GM23338 (cell line): ENCODE measurements around the gene ZFR. TPM values are rescaled to one million over a fixed set of nuclear protein-coding genes. Genes with fewer than 3 reads are reported as not detected.

Source experiments
- ATAC-seq: fragments of 200-7000 bp; cut with Tn5 transposase; 3 replicates; pipeline ENCODE4 v1.9.1; 2020
- DNase-seq: peaks from one replicate; pipeline ENCODE4 v3.0.0-alpha.2; 2015; ENCODE audit warnings: low spot score
- H2AFZ ChIP-seq: fragments of 200-600 bp; sonication (generic); 2 replicates; pipeline ENCODE4 v1.8.0; 2016; ENCODE audit warnings: antibody characterized with exemption, mild to moderate bottlenecking, moderate library complexity
- H3F3A ChIP-seq: fragments of 200-600 bp; sonication (generic); replicated peaks from 2 replicates; pipeline ENCODE4 v1.8.0; 2017; ENCODE audit warnings: antibody characterized with exemption, mixed run types, low read depth
- H3K27ac ChIP-seq: fragments of 200-600 bp; sonication (generic); 2 replicates; pipeline ENCODE4 v1.6.1; 2016; ENCODE audit warnings: low read depth
- H3K27me3 ChIP-seq: fragments of 200-600 bp; sonication (generic); 2 replicates; pipeline ENCODE4 v1.8.0; 2016; ENCODE audit warnings: mild to moderate bottlenecking, mixed run types, moderate library complexity; ENCODE audit not compliant: insufficient read depth
- H3K36me3 ChIP-seq: fragments of 200-600 bp; sonication (generic); 2 replicates; pipeline ENCODE4 v1.8.0; 2016; ENCODE audit warnings: mild to moderate bottlenecking; ENCODE audit not compliant: insufficient read depth
- H3K4me1 ChIP-seq: fragments of 200-600 bp; sonication (generic); 2 replicates; pipeline ENCODE4 v1.8.0; 2016; ENCODE audit warnings: mild to moderate bottlenecking, moderate library complexity; ENCODE audit not compliant: insufficient read depth
- H3K4me2 ChIP-seq: fragments of 200-600 bp; sonication (generic); 2 replicates; pipeline ENCODE4 v1.7.1; 2017; ENCODE audit warnings: mixed run types
- H3K4me3 ChIP-seq: fragments of 200-600 bp; sonication (generic); 2 replicates; pipeline ENCODE4 v1.6.1; 2016; ENCODE audit warnings: mixed run types
- H3K79me2 ChIP-seq: fragments of 200-600 bp; sonication (generic); replicated peaks from 2 replicates; pipeline ENCODE4 v1.8.0; 2017; ENCODE audit warnings: mild to moderate bottlenecking; ENCODE audit not compliant: insufficient read depth
- H3K9me2 ChIP-seq: fragments of 200-600 bp; sonication (generic); 2 replicates; pipeline ENCODE4 v1.8.0; 2017; ENCODE audit not compliant: insufficient read depth
- H4K20me1 ChIP-seq: fragments of 200-600 bp; sonication (generic); replicated peaks from 2 replicates; pipeline ENCODE4 v1.8.0; 2017; ENCODE audit warnings: mild to moderate bottlenecking; ENCODE audit not compliant: insufficient read depth
- H3K27ac Mint-ChIP-seq: 2 replicates; pipeline ENCODE4 v1.8.0; 2020; ENCODE audit warnings: inconsistent platforms, mild to moderate bottlenecking, moderate library complexity, mixed read lengths
- H3K27me3 Mint-ChIP-seq: 3 replicates; pipeline ENCODE4 v1.8.0; 2022; ENCODE audit warnings: low read depth, mild to moderate bottlenecking, moderate library complexity, mixed read lengths, inconsistent platforms; ENCODE audit not compliant: insufficient read depth, poor library complexity
- H3K36me3 Mint-ChIP-seq: 3 replicates; pipeline ENCODE4 v1.8.0; 2021; ENCODE audit warnings: low read depth, mild to moderate bottlenecking, inconsistent platforms, moderate library complexity, mixed read lengths
- H3K4me1 Mint-ChIP-seq: 3 replicates; pipeline ENCODE4 v1.8.0; 2020; ENCODE audit warnings: mild to moderate bottlenecking, inconsistent platforms, mixed read lengths
- H3K4me3 Mint-ChIP-seq: 3 replicates; pipeline ENCODE4 v1.8.0; 2021; ENCODE audit warnings: moderate library complexity, mild to moderate bottlenecking, inconsistent platforms, mixed read lengths
- H3K9me3 Mint-ChIP-seq: 3 replicates; pipeline ENCODE4 v1.8.0; 2020; ENCODE audit warnings: moderate library complexity, mild to moderate bottlenecking, inconsistent platforms, mixed read lengths
- ETS1 ChIP-seq: IDR thresholded peaks from 2 replicates; pipeline ENCODE4 v1.6.1; 2016; ENCODE audit warnings: antibody characterized with exemption
- EZH2 ChIP-seq: fragments of 200-600 bp; sonication (generic); IDR thresholded peaks from one replicate; pipeline ENCODE4 v1.8.0; 2017; ENCODE audit warnings: antibody characterized with exemption, mild to moderate bottlenecking, low read depth; ENCODE audit not compliant: unreplicated experiment
- EZH2phosphoT487 ChIP-seq: fragments of 200-600 bp; sonication (generic); IDR thresholded peaks from one replicate; pipeline ENCODE4 v1.8.1; 2018; ENCODE audit warnings: antibody characterized with exemption; ENCODE audit not compliant: unreplicated experiment
- JUNB ChIP-seq: IDR thresholded peaks from one replicate; pipeline ENCODE4 v1.6.1; 2016; ENCODE audit warnings: antibody characterized with exemption; ENCODE audit not compliant: unreplicated experiment
- NANOG ChIP-seq: IDR thresholded peaks from 2 replicates; pipeline ENCODE4 v1.6.1; 2016; ENCODE audit warnings: antibody characterized with exemption, borderline replicate concordance
- STAT1 ChIP-seq: IDR thresholded peaks from one replicate; pipeline ENCODE4 v1.6.1; 2016; ENCODE audit warnings: antibody characterized with exemption; ENCODE audit not compliant: unreplicated experiment
- ZNF114 ChIP-seq: fragments of 250-450 bp; sonication (Bioruptor Pico); IDR thresholded peaks from 2 replicates; pipeline ENCODE4 v1.5.0; 2020; ENCODE audit warnings: mild to moderate bottlenecking, moderate library complexity
- ZNF331 ChIP-seq: fragments of 250-450 bp; sonication (Bioruptor Pico); IDR thresholded peaks from 2 replicates; pipeline ENCODE4 v1.5.0; 2020; ENCODE audit warnings: low read depth, mild to moderate bottlenecking, moderate library complexity
- ZNF462 ChIP-seq: fragments of 250-450 bp; sonication (Bioruptor Pico); IDR thresholded peaks from 2 replicates; pipeline ENCODE4 v1.5.0; 2020; ENCODE audit warnings: mild to moderate bottlenecking, moderate library complexity
- polyA plus RNA-seq: library from polyadenylated mRNA; unstranded; fragments of >200 nt; fragmentation: Nextera tagmentation; extraction: Ambion mirVana; gene quantifications from 2 replicates; pipeline ENCODE4 v1.2.1, GENCODE V29; 2016
- total RNA-seq: library from RNA; depleted of rRNA; stranded (reverse); fragments of >200 nt; shearing (Covaris generic); gene quantifications from 2 replicates; pipeline ENCODE4 v1.2.3, GENCODE V29; 2014
- TF ChIP-seq, protein P1 (sequence below), 2 experiments: fragments of 200-600 bp in 1 of 2; sonication (generic) in 1 of 2; conservative IDR thresholded peaks; 2 replicates each; pipeline versions ENCODE4 v1.5.1 to v1.6.1; 2016 to 2017; ENCODE audit warnings: antibody characterized with exemption in 2 of 2, low read depth in 2 of 2, mild to moderate bottlenecking in 2 of 2, moderate library complexity in 1 of 2

ZFR gene
- total and polyA plus RNA-seq, 2 experiments from 2014 or later: 92.4 to 103 TPM

GRCh38 chr5:32308946-32309345, 135.6 kb downstream of the ZFR start:
- Mint-ChIP-seq H3K27ac (no peak overlapping the region), H3K4me3 (no peak overlapping the region), H3K36me3 (peaks cover 15% of the 10 kb centered on the region), H3K9me3 (no peaks in the 10 kb centered on the region), H3K27me3 (peaks cover 6% of the 10 kb centered on the region), H3K4me1 (peaks cover 38% of the 10 kb centered on the region)
- Histone ChIP-seq H3K4me2 (no peak overlapping the region), H3K79me2 (peaks cover 85% of the 10 kb centered on the region), H3F3A (peaks cover 4% of the 10 kb centered on the region; the same call in 1 of the 2 replicates), H3K27ac (no peak overlapping the region), H2AFZ (no peak overlapping the region), H3K4me3 (no peak overlapping the region), H3K27me3 (no peaks in the 10 kb centered on the region), H3K4me1 (peaks cover 12% of the 10 kb centered on the region), H3K36me3 (no peaks in the 10 kb centered on the region), H3K9me2 (no peaks in the 10 kb centered on the region), H4K20me1 (peaks cover 38% of the 10 kb centered on the region)
- DNase-seq (no peak), ATAC-seq (no peak)
- TF ChIP-seq NANOG (no peak), ZNF331 (CRISPR knock-in tag) (no peak), ZNF462 (CRISPR knock-in tag) (no peak), JUNB (no peak), ZNF114 (CRISPR knock-in tag) (no peak), EZH2 (no peak), STAT1 (no peak), ETS1 (no peak), EZH2phosphoT487 (no peak)
- TF ChIP-seq, protein P1, sequence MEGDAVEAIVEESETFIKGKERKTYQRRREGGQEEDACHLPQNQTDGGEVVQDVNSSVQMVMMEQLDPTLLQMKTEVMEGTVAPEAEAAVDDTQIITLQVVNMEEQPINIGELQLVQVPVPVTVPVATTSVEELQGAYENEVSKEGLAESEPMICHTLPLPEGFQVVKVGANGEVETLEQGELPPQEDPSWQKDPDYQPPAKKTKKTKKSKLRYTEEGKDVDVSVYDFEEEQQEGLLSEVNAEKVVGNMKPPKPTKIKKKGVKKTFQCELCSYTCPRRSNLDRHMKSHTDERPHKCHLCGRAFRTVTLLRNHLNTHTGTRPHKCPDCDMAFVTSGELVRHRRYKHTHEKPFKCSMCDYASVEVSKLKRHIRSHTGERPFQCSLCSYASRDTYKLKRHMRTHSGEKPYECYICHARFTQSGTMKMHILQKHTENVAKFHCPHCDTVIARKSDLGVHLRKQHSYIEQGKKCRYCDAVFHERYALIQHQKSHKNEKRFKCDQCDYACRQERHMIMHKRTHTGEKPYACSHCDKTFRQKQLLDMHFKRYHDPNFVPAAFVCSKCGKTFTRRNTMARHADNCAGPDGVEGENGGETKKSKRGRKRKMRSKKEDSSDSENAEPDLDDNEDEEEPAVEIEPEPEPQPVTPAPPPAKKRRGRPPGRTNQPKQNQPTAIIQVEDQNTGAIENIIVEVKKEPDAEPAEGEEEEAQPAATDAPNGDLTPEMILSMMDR (conservative IDR thresholded peaks at IDR 0.05; ENCODE audit: low read depth in 2 of 2): no peak
